Large intestine (tissue), 3 donors: ENCODE results near the gene APBB2. TPM values are rescaled to one million over a fixed set of nuclear protein-coding genes. Genes with fewer than 3 reads are reported as not detected.

ENCODE experiments used
- DNase-seq, 2 donors: peaks; one replicate each; pipeline versions ENCODE4 v3.0.0 to v3.0.0-alpha.2; 2013
- H3K27ac ChIP-seq: one replicate; pipeline ENCODE4 v1.5.1; 2013; ENCODE audit warnings: low read length
- H3K27me3 ChIP-seq: 2 replicates; pipeline ENCODE4 v1.6.1; 2013; ENCODE audit warnings: low read length; ENCODE audit not compliant: control insufficient read depth, insufficient read depth
- H3K36me3 ChIP-seq: 2 replicates; pipeline ENCODE4 v1.6.1; 2013; ENCODE audit warnings: low read length; ENCODE audit not compliant: control insufficient read depth, insufficient read depth
- H3K4me1 ChIP-seq: one replicate; pipeline ENCODE4 v1.6.1; 2013; ENCODE audit warnings: low read length; ENCODE audit not compliant: control insufficient read depth, insufficient read depth
- H3K4me3 ChIP-seq: one replicate; pipeline ENCODE4 v1.5.1; 2013; ENCODE audit warnings: low read length
- H3K9me3 ChIP-seq: one replicate; pipeline ENCODE4 v1.6.1; 2013; ENCODE audit warnings: mild to moderate bottlenecking, low read depth, low read length, moderate library complexity; ENCODE audit not compliant: control insufficient read depth
- WGBS: methylation state at CpG from one replicate; pipeline ENCODE4 v1.1.5; 2013; ENCODE audit warnings: low lambda C conversion rate; ENCODE audit not compliant: insufficient coverage; 5-methylcytosine and 5-hydroxymethylcytosine counted together
- polyA plus RNA-seq: library from polyadenylated mRNA; unstranded; fragments of 120-200 nt; gene quantifications from one replicate; pipeline ENCODE4 v1.2.1, GENCODE V29; 2013

APBB2 gene
- polyA plus RNA-seq, 1 donor = 26.6 TPM

DNA sequence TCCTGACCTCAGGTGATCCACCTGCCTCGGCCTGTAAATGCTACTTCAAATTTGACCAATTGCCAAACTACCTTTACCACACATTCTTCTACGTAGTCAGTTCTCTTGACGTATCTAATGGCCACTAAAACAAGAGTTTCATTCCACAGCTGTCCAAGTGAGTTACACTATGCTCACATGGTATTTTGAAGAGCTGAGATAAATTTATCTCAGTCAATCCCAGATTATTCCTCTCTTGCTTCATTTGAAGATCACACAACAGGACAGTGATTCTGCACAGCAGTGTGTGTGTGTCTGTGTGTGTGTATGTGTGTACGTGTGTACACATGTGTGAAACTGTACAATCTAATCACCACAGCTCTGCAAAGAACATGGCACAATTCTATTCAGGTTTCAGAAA, 133.4 kb downstream of the APBB2 start:
- no peak overlapping the region for H3K4me3 ChIP-seq
- no peak overlapping the region for H3K27ac ChIP-seq
- no peaks in the 10 kb centered on the region for H3K36me3 ChIP-seq
- H3K4me1 ChIP-seq = no peaks in the 10 kb centered on the region
- no peak for DNase-seq
- H3K27me3 ChIP-seq = no peaks in the 10 kb centered on the region
- 80% methylated on average over 3 of the region's 4 CpGs for WGBS
- peaks cover 2% of the 10 kb centered on the region for H3K9me3 ChIP-seq

DNA sequence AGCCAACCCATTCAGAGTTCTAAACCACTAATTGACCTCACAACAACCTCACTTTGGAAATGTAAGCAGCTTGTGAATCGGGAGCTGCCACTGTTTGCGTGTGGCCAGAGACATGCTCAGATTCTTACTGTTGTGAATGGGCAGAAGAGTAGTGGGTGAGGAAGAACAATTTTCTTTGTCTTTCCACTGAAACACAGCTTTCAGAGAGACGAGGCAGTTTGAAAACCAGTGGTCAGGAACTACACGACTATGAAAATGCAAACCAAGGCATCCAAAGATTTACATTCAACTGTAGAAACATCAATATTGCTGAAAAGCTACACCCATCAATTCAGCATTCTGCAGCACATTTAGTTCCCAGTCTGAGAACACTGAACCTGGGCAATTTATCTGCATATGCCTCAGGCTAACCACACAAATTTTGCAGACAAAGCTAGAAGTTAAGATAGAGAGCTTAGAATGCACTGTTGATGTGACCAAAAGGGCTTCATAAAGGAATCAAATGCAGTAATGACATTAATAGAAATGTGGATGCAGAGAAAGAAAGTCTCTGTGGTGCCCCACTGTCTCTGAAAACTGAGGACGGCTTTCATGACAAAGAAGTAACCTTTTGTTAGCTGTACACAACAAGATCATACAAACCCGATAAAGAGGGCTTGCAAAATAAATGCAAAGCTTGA, 134.3 kb downstream of the APBB2 start:
- Histone ChIP-seq H3K27me3 (no peaks in the 10 kb centered on the region), H3K4me3 (no peak overlapping the region), H3K27ac (no peak overlapping the region), H3K4me1 (no peaks in the 10 kb centered on the region), H3K9me3 (no peaks in the 10 kb centered on the region), H3K36me3 (no peaks in the 10 kb centered on the region)
- DNase-seq = no peak
- no CpG with 5 or more reads among the region's 6 CpGs for WGBS

DNA sequence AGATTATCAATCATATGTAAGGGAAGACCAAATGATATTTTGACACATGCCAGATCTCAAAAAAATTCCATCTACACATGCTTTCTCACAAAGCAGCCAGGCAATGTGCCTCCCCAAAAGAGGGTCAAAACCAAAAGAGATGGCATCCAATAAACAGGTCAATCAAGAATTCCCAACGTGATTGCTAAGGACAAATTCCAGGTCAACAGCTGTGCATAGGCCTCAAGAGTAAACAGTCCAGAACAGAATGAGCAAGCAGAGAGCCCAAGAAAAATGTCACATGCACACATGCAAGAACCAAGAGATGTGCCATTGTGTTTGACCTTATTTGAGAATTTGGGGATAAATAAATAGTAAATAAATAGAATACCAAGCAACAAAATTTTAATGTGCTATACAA, 136.7 kb downstream of the APBB2 start:
- Histone ChIP-seq H3K27me3 (no peaks in the 10 kb centered on the region), H3K36me3 (no peaks in the 10 kb centered on the region), H3K4me1 (no peaks in the 10 kb centered on the region), H3K4me3 (no peak overlapping the region), H3K9me3 (no peaks in the 10 kb centered on the region), H3K27ac (no peak overlapping the region)
- DNase-seq = no peak
- 0% methylated on average over 1 of the region's 1 CpG for WGBS

DNA sequence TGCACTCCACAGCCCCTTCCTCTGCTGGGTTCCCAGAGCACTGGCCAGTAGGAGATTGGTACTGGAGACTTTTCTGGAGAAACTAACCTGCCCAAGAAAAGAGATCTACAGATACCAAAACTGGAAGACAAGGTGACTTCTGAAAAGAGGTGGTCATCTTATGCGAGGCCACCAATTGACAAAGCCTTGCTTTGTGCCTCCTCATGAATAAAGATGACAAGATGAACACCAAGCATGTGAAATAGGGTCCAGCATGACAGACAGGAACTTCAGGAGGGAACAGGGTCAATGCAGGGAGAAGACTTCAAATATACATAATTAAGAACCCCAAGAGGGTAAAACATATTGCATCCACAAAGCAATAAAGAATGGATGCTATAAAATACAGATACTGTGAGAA, 137.9 kb downstream of the APBB2 start:
- Histone ChIP-seq H3K9me3 (no peaks in the 10 kb centered on the region), H3K27ac (no peak overlapping the region), H3K4me1 (no peaks in the 10 kb centered on the region), H3K27me3 (no peaks in the 10 kb centered on the region), H3K4me3 (no peak overlapping the region), H3K36me3 (no peaks in the 10 kb centered on the region)
- no CpG with 5 or more reads among the region's 1 CpG for WGBS
- DNase-seq = no peak

DNA sequence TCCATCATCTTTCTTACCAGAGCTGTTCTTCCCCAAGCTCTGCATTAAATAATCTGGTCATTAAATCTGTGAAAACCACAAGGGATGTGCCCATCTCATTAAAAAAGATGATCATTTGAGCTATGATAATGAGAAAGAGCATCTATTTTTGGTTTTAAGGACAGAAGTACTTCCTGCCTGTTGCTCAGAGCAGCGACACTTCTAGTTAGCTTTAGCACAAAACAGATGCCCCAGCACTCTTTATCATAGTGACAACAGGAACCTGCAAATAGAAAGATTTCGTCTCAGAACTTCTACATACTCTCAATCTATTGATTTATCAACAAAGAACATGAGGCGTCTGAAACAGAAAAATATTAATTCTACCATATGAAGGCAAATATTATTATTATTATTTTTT, 140.1 kb downstream of the APBB2 start:
- Histone ChIP-seq H3K27me3 (no peaks in the 10 kb centered on the region), H3K9me3 (no peaks in the 10 kb centered on the region), H3K36me3 (no peaks in the 10 kb centered on the region), H3K4me1 (no peaks in the 10 kb centered on the region), H3K27ac (no peak overlapping the region), H3K4me3 (no peak overlapping the region)
- DNase-seq = no peak
- no CpG with 5 or more reads among the region's 3 CpGs for WGBS

DNA sequence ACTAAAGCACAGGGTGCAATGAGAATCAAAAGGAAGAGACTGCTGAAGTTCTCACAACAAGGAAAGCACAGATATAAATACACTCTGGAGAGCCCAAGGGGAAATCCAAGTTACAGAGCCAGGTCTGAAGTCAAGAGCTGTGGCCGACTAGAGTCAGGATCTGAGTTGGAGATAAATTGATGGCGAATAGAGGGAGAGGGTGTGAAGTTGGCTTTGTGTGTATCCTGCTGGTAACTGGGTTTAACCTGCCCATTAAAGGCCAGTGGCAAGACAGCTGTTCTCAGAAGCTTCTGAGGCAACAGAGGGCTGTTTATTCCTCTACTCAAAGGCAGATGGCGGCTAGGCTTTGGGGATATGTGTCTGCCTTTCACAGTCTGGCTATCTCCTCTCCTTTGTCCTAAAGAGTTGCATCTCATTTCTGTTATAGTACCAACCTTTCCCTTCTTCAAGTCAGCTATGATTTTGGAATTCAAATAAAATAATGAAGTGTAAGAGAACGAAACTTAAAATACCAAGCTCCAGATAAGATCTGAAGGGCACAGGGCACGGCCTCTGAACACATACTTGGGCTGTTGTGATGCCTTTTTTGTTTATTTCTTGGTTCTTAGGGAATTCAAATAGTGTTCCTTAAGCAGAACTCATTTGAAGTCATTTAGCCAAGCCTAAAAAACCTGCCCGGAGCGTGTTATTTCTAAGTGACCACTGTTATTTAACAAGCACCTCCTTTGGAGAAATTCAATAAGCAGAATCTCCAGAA, 142.1 kb downstream of the APBB2 start:
- no peak overlapping the region for H3K27ac ChIP-seq

DNA sequence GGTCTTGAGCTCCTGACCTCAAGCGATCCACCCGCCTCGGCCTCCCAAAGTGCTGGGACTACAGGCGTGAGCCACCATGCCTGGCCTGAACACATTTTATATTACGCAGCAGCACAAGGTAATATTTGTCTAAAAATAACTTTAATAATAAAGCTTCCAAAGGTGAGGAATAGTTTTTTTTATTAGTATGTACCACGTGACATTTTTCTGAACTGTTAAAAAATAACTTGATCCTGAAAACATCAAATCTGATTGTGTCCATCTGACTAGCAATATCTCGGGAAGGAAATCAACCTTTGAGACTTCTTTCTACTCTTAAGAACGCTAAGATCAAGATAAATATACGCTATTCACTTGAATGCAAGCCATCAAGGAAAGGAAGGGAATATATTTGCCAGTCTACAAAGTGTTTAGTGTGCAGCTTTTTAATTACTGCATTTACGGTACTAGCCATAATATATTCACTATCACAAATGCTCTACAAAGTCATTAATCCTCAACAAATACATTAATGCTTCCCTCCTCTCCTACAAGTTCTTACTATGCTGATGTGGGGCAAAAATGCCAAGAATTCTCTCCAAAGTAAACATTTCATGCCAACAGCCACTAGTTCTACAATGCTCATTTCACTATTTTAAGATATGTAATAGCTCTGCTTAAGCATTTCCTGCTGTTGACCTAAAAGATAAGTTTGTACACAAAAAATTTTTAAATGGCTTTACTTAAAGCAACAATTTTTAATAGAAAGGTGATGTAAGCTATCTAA, 143.6 kb downstream of the APBB2 start:
- DNase-seq = no peak
- no peaks in the 10 kb centered on the region for H3K4me1 ChIP-seq
- H3K9me3 ChIP-seq = no peaks in the 10 kb centered on the region
- H3K36me3 ChIP-seq = no peaks in the 10 kb centered on the region
- H3K27ac ChIP-seq = no peak overlapping the region
- no peak overlapping the region for H3K4me3 ChIP-seq
- no peaks in the 10 kb centered on the region for H3K27me3 ChIP-seq
- 49% methylated on average over 4 of the region's 10 CpGs for WGBS

More for the DNA sequence above, 142.1 kb downstream of the APBB2 start:
- no peaks in the 10 kb centered on the region for H3K27me3 ChIP-seq
- DNase-seq = no peak
- no peak overlapping the region for H3K4me3 ChIP-seq
- H3K9me3 ChIP-seq = no peaks in the 10 kb centered on the region
- H3K4me1 ChIP-seq = no peaks in the 10 kb centered on the region
- no peaks in the 10 kb centered on the region for H3K36me3 ChIP-seq
- WGBS = 93% methylated on average over 2 of the region's 7 CpGs

DNA sequence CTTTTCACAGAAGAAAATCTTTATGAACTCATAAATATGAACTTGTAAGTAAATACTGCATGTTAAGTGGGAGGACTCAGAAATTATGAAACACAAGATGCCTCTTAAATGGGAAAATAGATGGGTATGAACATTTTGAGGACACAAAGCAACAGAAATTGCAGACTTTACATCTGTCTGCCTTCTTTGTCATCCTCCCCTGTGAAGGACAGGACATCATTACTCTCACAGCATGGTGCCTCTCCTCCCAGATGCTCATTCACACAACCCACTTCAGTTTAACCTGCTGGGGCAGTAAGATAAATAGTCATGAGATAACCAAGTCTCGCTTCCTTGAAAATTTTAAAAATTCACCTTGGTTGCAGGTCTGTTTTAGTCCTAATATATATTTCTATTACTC, 144.5 kb downstream of the APBB2 start:
- Histone ChIP-seq H3K27ac (no peak overlapping the region), H3K4me1 (no peaks in the 10 kb centered on the region), H3K9me3 (no peaks in the 10 kb centered on the region), H3K27me3 (no peaks in the 10 kb centered on the region), H3K4me3 (no peak overlapping the region), H3K36me3 (no peaks in the 10 kb centered on the region)
- DNase-seq = no peak
- WGBS = 100% methylated on average over 1 of the region's 1 CpG

DNA sequence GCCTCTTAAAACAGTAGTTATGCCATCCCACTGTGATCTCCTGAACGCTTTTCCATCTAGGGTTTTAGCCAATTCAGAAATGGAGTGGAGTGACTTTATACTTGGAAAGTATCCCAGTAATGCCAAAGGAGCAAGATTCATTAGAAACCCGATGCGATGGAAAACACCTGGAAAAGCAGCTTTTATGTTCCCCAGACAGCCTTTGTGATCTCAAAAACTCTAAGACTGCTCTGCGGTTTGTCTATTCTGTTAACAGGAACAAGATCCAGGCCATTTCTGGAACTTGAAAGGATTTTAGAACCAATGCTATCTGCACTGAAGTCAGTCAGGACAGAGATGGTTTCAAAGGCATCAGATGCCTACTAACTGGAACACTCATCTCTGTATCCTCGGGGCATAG, 145.1 kb downstream of the APBB2 start:
- no peak overlapping the region for H3K4me3 ChIP-seq
- DNase-seq = no peak
- 60% methylated on average over 2 of the region's 5 CpGs for WGBS
- no peaks in the 10 kb centered on the region for H3K36me3 ChIP-seq
- H3K4me1 ChIP-seq = no peaks in the 10 kb centered on the region
- H3K27me3 ChIP-seq = no peaks in the 10 kb centered on the region
- H3K27ac ChIP-seq = no peak overlapping the region
- no peaks in the 10 kb centered on the region for H3K9me3 ChIP-seq

DNA sequence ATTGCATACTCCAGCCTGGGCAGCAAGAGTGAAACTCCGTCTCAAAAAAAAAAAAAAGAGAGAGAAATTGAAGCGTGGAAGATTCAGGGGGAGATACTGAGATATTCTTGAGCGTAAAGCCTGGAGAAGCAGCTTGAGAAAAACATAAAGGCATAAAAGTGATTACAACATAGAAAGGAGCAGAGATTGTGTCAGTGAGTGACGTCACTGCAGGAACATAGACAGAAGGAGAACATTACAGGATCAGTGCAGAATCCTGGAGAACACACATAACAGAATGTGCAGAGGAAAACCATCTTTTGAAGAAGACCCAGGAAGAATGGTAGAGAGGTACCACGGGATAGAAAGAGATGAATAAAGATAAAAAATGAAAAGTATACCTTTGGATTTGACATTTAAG, 147.0 kb downstream of the APBB2 start:
- no peak for DNase-seq
- no peak overlapping the region for H3K4me3 ChIP-seq
- no peaks in the 10 kb centered on the region for H3K36me3 ChIP-seq
- H3K9me3 ChIP-seq = no peaks in the 10 kb centered on the region
- 83% methylated on average over 4 of the region's 5 CpGs for WGBS
- no peaks in the 10 kb centered on the region for H3K27me3 ChIP-seq
- no peaks in the 10 kb centered on the region for H3K4me1 ChIP-seq
- no peak overlapping the region for H3K27ac ChIP-seq
